ENCODE results near the gene CD82.

DNA sequence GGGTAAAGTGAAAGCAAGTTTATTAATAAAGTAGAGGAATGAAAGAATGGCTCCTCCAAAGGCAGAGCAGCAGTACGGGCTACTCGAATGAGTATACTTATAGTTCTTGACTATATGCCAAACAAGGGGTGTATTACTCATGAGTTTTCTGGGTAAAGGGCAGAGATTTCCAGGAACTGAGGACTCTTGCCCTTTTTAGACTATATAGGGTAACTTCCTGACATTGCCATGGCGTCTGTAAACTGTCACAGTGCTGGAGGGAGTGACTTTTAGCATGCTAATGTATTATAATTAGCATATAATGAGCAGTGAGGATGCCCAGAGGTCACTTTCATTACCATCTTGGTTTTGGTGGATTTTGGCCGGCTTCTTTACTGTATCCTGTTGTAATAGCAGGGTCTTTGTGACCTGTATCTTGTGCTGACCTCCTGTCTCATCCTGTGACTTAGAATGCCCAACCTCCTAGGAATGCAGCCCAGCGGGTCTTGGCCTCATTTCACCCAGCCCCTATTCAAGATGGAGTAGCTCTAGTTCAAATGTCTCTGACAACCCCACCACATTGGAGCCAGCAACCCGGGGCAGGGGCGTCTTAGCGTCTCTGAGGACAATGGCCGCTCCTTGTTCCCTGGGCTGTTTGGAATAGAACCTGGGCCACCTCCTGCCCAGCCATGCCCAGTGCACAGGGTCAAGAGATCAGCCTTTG is 34.9 kb upstream of the CD82 start:
- TF ChIP-seq, protein P1, sequence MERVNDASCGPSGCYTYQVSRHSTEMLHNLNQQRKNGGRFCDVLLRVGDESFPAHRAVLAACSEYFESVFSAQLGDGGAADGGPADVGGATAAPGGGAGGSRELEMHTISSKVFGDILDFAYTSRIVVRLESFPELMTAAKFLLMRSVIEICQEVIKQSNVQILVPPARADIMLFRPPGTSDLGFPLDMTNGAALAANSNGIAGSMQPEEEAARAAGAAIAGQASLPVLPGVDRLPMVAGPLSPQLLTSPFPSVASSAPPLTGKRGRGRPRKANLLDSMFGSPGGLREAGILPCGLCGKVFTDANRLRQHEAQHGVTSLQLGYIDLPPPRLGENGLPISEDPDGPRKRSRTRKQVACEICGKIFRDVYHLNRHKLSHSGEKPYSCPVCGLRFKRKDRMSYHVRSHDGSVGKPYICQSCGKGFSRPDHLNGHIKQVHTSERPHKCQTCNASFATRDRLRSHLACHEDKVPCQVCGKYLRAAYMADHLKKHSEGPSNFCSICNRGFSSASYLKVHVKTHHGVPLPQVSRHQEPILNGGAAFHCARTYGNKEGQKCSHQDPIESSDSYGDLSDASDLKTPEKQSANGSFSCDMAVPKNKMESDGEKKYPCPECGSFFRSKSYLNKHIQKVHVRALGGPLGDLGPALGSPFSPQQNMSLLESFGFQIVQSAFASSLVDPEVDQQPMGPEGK (CRISPR knock-in tag; IDR thresholded peaks at IDR 0.05; ENCODE audit: borderline replicate concordance): no peak
- TF ChIP-seq ZFP3 (CRISPR knock-in tag; IDR thresholded peaks at IDR 0.05) (no peak), SNAI2 (CRISPR knock-in tag; IDR thresholded peaks at IDR 0.05) (no peak)
- TF ChIP-seq, protein P2, sequence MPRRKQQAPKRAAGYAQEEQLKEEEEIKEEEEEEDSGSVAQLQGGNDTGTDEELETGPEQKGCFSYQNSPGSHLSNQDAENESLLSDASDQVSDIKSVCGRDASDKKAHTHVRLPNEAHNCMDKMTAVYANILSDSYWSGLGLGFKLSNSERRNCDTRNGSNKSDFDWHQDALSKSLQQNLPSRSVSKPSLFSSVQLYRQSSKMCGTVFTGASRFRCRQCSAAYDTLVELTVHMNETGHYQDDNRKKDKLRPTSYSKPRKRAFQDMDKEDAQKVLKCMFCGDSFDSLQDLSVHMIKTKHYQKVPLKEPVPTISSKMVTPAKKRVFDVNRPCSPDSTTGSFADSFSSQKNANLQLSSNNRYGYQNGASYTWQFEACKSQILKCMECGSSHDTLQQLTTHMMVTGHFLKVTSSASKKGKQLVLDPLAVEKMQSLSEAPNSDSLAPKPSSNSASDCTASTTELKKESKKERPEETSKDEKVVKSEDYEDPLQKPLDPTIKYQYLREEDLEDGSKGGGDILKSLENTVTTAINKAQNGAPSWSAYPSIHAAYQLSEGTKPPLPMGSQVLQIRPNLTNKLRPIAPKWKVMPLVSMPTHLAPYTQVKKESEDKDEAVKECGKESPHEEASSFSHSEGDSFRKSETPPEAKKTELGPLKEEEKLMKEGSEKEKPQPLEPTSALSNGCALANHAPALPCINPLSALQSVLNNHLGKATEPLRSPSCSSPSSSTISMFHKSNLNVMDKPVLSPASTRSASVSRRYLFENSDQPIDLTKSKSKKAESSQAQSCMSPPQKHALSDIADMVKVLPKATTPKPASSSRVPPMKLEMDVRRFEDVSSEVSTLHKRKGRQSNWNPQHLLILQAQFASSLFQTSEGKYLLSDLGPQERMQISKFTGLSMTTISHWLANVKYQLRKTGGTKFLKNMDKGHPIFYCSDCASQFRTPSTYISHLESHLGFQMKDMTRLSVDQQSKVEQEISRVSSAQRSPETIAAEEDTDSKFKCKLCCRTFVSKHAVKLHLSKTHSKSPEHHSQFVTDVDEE (CRISPR knock-in tag; IDR thresholded peaks at IDR 0.05): no peak
- TF ChIP-seq, protein P3, sequence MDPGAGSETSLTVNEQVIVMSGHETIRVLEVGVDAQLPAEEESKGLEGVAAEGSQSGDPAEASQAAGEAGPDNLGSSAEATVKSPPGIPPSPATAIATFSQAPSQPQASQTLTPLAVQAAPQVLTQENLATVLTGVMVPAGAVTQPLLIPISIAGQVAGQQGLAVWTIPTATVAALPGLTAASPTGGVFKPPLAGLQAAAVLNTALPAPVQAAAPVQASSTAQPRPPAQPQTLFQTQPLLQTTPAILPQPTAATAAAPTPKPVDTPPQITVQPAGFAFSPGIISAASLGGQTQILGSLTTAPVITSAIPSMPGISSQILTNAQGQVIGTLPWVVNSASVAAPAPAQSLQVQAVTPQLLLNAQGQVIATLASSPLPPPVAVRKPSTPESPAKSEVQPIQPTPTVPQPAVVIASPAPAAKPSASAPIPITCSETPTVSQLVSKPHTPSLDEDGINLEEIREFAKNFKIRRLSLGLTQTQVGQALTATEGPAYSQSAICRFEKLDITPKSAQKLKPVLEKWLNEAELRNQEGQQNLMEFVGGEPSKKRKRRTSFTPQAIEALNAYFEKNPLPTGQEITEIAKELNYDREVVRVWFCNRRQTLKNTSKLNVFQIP (CRISPR knock-in tag; IDR thresholded peaks at IDR 0.05; ENCODE audit: borderline replicate concordance, low read depth): no peak

Measured in SK-N-SH treated with all-trans-retinoic acid at 6 μM for 48 hours (cell line).